Left ventricle myocardium inferior (tissue), 1 donor: ENCODE results near the gene PGBD5. TPM values are rescaled to one million over a fixed set of nuclear protein-coding genes. Genes with fewer than 3 reads are reported as not detected.

Source experiments
- DNase-seq: peaks from one replicate; pipeline ENCODE4 v3.0.0-alpha.2; 2020
- H3K27ac ChIP-seq: fragments of 200-600 bp; replicated peaks from 2 replicates; pipeline ENCODE4 v1.8.0; 2021
- H3K27me3 ChIP-seq: fragments of 200-600 bp; 2 replicates; pipeline ENCODE4 v1.8.0; 2021; ENCODE audit warnings: low read depth
- H3K36me3 ChIP-seq: fragments of 200-600 bp; 2 replicates; pipeline ENCODE4 v1.8.0; 2021
- H3K4me1 ChIP-seq: fragments of 200-600 bp; 2 replicates; pipeline ENCODE4 v1.8.0; 2021
- H3K4me3 ChIP-seq: fragments of 200-600 bp; 2 replicates; pipeline ENCODE4 v1.8.0; 2021; ENCODE audit warnings: mild to moderate bottlenecking, moderate library complexity
- H3K9me3 ChIP-seq: fragments of 200-600 bp; replicated peaks from 2 replicates; pipeline ENCODE4 v1.8.0; 2021
- CTCF ChIP-seq: fragments of 200-600 bp; IDR thresholded peaks from 2 replicates; pipeline ENCODE4 v1.8.0; 2021; ENCODE audit warnings: antibody characterized with exemption, mild to moderate bottlenecking, borderline replicate concordance
- intact Hi-C: fragments of 100-400 bp; cut with micrococcal nuclease; formaldehyde crosslinking; loops from one replicate; pipeline ENCODE4 v1.11.0; 2022
- total RNA-seq: library from RNA; stranded (reverse); fragmentation: NEBNext Ultra II Directional; extraction: Animal tissue kit (Norgen Biotek cat#: 25700); gene quantifications from one replicate; pipeline ENCODE4 v1.2.1, GENCODE V29; 2021
- donor health status: DM: no; HTN: yes; CAD: no; lungs with severe emphysema.

The PGBD5 gene
- total RNA-seq, 1 donor from 2014 or later, result 10.6 TPM

DNA sequence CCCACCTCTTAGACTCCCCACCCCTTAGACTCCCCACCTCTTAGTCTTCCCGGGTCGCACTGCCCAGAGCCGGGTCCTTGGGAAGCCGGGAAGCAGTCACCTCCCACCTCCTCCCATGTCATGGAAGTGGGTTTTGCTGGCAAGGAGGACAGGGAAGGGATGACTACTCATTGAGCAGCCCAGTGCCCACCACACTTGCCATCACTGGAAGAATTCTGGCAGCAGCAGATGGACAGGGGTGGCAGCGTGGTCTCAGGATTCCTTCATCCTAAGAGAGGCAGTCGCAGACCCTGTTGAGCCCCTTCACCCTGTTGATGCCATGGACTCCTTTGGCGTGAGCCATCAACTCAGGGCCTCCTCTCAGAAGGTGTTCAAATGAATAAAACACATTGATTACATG is 140.8 kb downstream of the PGBD5 start:
- intact Hi-C loops, result no loop called here
- peaks cover 11% of the 10 kb centered on the region for H3K36me3 ChIP-seq
- no peak for DNase-seq
- no peak for TF ChIP-seq CTCF
- peaks cover 8% of the 10 kb centered on the region for H3K4me1 ChIP-seq
- peaks cover 12% of the 10 kb centered on the region for H3K27me3 ChIP-seq
- H3K9me3 ChIP-seq, result no peaks in the 10 kb centered on the region
- H3K27ac ChIP-seq, result no peak overlapping the region
- H3K4me3 ChIP-seq, result no peak overlapping the region

- Histone ChIP-seq H3K4me3 (no peak overlapping the region), H3K4me1 (peaks cover 8% of the 10 kb centered on the region), H3K36me3 (peaks cover 15% of the 10 kb centered on the region), H3K27me3 (peaks cover 12% of the 10 kb centered on the region), H3K9me3 (no peaks in the 10 kb centered on the region), H3K27ac (no peak overlapping the region)
- no peak for TF ChIP-seq CTCF
- no peak for DNase-seq
- intact Hi-C loops, result no loop called here
Measured at GRCh38 chr1:230284891-230285290, 141.2 kb downstream of the PGBD5 start.

GRCh38 chr1:230283678-230284077 is 142.5 kb downstream of the PGBD5 start:
- TF ChIP-seq CTCF, result no peak
- H3K4me3 ChIP-seq, result no peak overlapping the region
- intact Hi-C loops, result no loop called here
- H3K27ac ChIP-seq, result no peak overlapping the region
- no peaks in the 10 kb centered on the region for H3K9me3 ChIP-seq
- DNase-seq, result no peak
- peaks cover 27% of the 10 kb centered on the region for H3K36me3 ChIP-seq
- H3K27me3 ChIP-seq, result peaks cover 8% of the 10 kb centered on the region
- H3K4me1 ChIP-seq, result peaks cover 8% of the 10 kb centered on the region

DNA sequence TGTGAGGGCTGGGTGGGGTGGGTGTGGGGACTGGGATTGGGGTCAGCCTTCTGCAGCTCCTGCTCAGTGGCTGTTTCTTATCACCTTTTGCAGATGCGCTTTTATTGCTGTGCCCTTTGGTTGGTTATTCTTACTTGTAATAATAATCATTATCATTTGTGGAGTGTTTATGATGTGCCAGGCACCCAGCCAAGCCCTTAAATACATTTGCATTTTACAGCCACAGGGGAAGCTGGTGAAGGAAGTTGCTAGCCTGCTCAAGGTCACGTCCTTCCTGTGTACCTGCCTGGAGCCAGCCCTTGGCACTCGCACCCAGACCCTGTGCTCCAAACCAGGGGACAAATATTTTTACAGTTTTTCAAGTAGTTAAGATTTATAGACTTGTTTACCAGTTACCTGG is 144.0 kb downstream of the PGBD5 start:
- intact Hi-C loops, result no loop called here
- TF ChIP-seq CTCF, result no peak

GRCh38 chr1:230281556-230281955 is 144.6 kb downstream of the PGBD5 start:
- intact Hi-C loops, result no loop called here
- peaks cover 44% of the 10 kb centered on the region for H3K36me3 ChIP-seq
- TF ChIP-seq CTCF, result no peak

More for the DNA sequence above, 144.0 kb downstream of the PGBD5 start:
- Histone ChIP-seq H3K27me3 (no peaks in the 10 kb centered on the region), H3K9me3 (no peaks in the 10 kb centered on the region), H3K4me1 (peaks cover 14% of the 10 kb centered on the region), H3K27ac (no peak overlapping the region), H3K36me3 (peaks cover 38% of the 10 kb centered on the region), H3K4me3 (no peak overlapping the region)
- no peak for DNase-seq

More at GRCh38 chr1:230281556-230281955, 144.6 kb downstream of the PGBD5 start:
- no peak overlapping the region for H3K27ac ChIP-seq
- H3K27me3 ChIP-seq, result no peaks in the 10 kb centered on the region
- H3K9me3 ChIP-seq, result no peaks in the 10 kb centered on the region
- H3K4me1 ChIP-seq, result peaks cover 17% of the 10 kb centered on the region
- H3K4me3 ChIP-seq, result no peak overlapping the region
- no peak for DNase-seq
